HCT116 (cell line): Measurements from ENCODE around the gene DPP10. TPM values are rescaled to one million over a fixed set of nuclear protein-coding genes. Genes with fewer than 3 reads are reported as not detected.

Experiments used
- ATAC-seq: fragments of 200-7000 bp; cut with Tn5 transposase; 2 replicates; pipeline ENCODE4 v1.9.1; 2020; ENCODE audit warnings: mild to moderate bottlenecking, moderate library complexity
- Bru-seq: library from RNA; stranded (reverse); fragments of 400-500 nt; gene quantifications from one replicate; lab custom pipeline; 2021; lab: Mats Ljungman, UMichigan
- BruChase-seq, 2 experiments: library from RNA; stranded (reverse); fragments of 400-500 nt; gene quantifications; one replicate each; lab custom pipeline; 2021; lab: Mats Ljungman, UMichigan
- BruUV-seq: library from RNA; stranded (reverse); fragments of 400-500 nt; replicated peaks from 2 replicates; lab custom pipeline; 2021; lab: Mats Ljungman, UMichigan
- CTCF ChIA-PET: fragments of 300-600 bp; sonication (Branson Sonifier 250); formaldehyde crosslinking; loops from one replicate; lab custom pipeline; 2021; ENCODE audit warnings: antibody characterized with exemption; lab: Charles Lee
- POLR2A ChIA-PET: fragments of 300-600, 350-600 bp; sonication (Branson Sonifier 250); formaldehyde crosslinking; loops from one replicate; lab custom pipeline; 2021; ENCODE audit warnings: antibody characterized with exemption; lab: Charles Lee
- RAD21 ChIA-PET, 2 experiments: fragments of 300-600 bp; sonication (Branson Sonifier 250); formaldehyde crosslinking; loops; one replicate each; lab custom pipeline; 2023; ENCODE audit warnings: low total read pairs in 2 of 2; ENCODE audit not compliant: uncharacterized antibody in 2 of 2, unreplicated experiment in 2 of 2, low non-redundant PET in 1 of 2; lab: Charles Lee
- DNase-seq: peaks from one replicate; pipeline ENCODE4 v3.0.0-alpha.2; 2010; ENCODE audit warnings: low read depth, low spot score
- H2AFZ ChIP-seq: fragments of 200-600 bp; shearing (Covaris generic), sonication (generic); 2 replicates; pipeline ENCODE4 v1.6.1; 2017; ENCODE audit warnings: low read depth, mixed run types, mixed read lengths, antibody characterized with exemption, low read length; ENCODE audit not compliant: poor library complexity, severe bottlenecking
- H3K27ac ChIP-seq: 2 replicates; pipeline ENCODE4 v1.5.1; 2012; ENCODE audit warnings: low read depth, low read length
- H3K27me3 ChIP-seq: fragments of 200-600 bp; sonication (generic); 2 replicates; pipeline ENCODE4 v1.6.1; 2016; ENCODE audit warnings: mixed run types, low read length, mixed read lengths; ENCODE audit not compliant: insufficient read depth
- H3K36me3 ChIP-seq, 2 experiments: fragments of 200-500 bp in 1 of 2; fragments of 200-600 bp in 1 of 2; sonication (Bioruptor generic) in 1 of 2; sonication (generic) in 1 of 2; 2 replicates each; pipeline versions ENCODE4 v1.5.1 to v1.6.1; 2014 to 2016; ENCODE audit warnings: low read length in 2 of 2, inconsistent platforms in 1 of 2, mixed read lengths in 1 of 2, mixed run types in 1 of 2; ENCODE audit not compliant: insufficient read depth in 2 of 2, control insufficient read depth in 1 of 2
- H3K4me1 ChIP-seq, 2 experiments: fragments of 200-600 bp in 1 of 2; sonication (generic) in 1 of 2; 2 replicates each; pipeline versions ENCODE4 v1.5.1 to v1.6.1; 2012 to 2017; ENCODE audit warnings: low read length in 2 of 2, inconsistent platforms in 1 of 2, mild to moderate bottlenecking in 1 of 2, mixed read lengths in 1 of 2, mixed run types in 1 of 2, moderate library complexity in 1 of 2; ENCODE audit not compliant: insufficient read depth in 2 of 2, control insufficient read depth in 1 of 2
- H3K4me2 ChIP-seq: fragments of 200-600 bp; sonication (generic); 2 replicates; pipeline ENCODE4 v1.6.1; 2017; ENCODE audit warnings: mixed run types, low read length, mixed read lengths
- H3K4me3 ChIP-seq, 2 experiments: fragments of 200-600 bp in 1 of 2; sonication (generic) in 1 of 2; replicated peaks in 1 of 2; 2 replicates each; pipeline ENCODE4 v1.5.1; 2011 to 2016; ENCODE audit warnings: low read length in 2 of 2, control low read depth in 1 of 2, low read depth in 1 of 2, mild to moderate bottlenecking in 1 of 2, mixed read lengths in 1 of 2, mixed run types in 1 of 2
- H3K79me2 ChIP-seq: fragments of 200-600 bp; sonication (generic); 2 replicates; pipeline ENCODE4 v1.6.1; 2017; ENCODE audit warnings: mild to moderate bottlenecking, mixed run types, low read length, moderate library complexity, mixed read lengths; ENCODE audit not compliant: insufficient read depth
- H3K9ac ChIP-seq: fragments of 200-600 bp; sonication (generic); 2 replicates; pipeline ENCODE4 v1.6.1; 2016; ENCODE audit warnings: low read length, mixed read lengths
- H3K9me2 ChIP-seq: fragments of 200-600 bp; sonication (generic), shearing (Covaris generic); 2 replicates; pipeline ENCODE4 v1.6.1; 2017; ENCODE audit warnings: mixed run types, mild to moderate bottlenecking, moderate library complexity; ENCODE audit not compliant: insufficient read depth
- H3K9me3 ChIP-seq, 2 experiments: fragments of 200-500 bp in 1 of 2; fragments of 200-600 bp in 1 of 2; sonication (Bioruptor generic) in 1 of 2; sonication (generic) in 1 of 2; 2 replicates each; pipeline ENCODE4 v1.6.1; 2014 to 2017; ENCODE audit warnings: low read length in 2 of 2, mixed read lengths in 2 of 2, inconsistent platforms in 1 of 2, low read depth in 1 of 2, mild to moderate bottlenecking in 1 of 2, mixed run types in 1 of 2, moderate library complexity in 1 of 2; ENCODE audit not compliant: control insufficient read depth in 1 of 2, insufficient read depth in 1 of 2
- H4K20me1 ChIP-seq: fragments of 200-600 bp; sonication (generic), shearing (Covaris generic); 2 replicates; pipeline ENCODE4 v1.6.1; 2017; ENCODE audit warnings: mixed run types, mild to moderate bottlenecking, moderate library complexity; ENCODE audit not compliant: insufficient read depth
- EZH2 ChIP-seq: fragments of 200-600 bp; sonication (generic); IDR thresholded peaks from 2 replicates; pipeline ENCODE4 v1.6.1; 2017; ENCODE audit warnings: antibody characterized with exemption, mixed run types
- intact Hi-C: fragments of 100-400 bp; cut with micrococcal nuclease; formaldehyde crosslinking; loops from 2 replicates; pipeline ENCODE4 v1.10.0; 2022
- long read RNA-seq: library from polyadenylated mRNA; unstranded; transcript quantifications from one replicate; pipeline ENCODE4 v2.0.0, GENCODE V29; 2021; ENCODE audit not compliant: unreplicated experiment
- polyA plus RNA-seq: library from polyadenylated mRNA; unstranded; fragments of >200 nt; gene quantifications from 2 replicates; pipeline ENCODE4 v1.2.1, GENCODE V29; 2012; ENCODE audit warnings: missing spikeins
- total RNA-seq: library from RNA; stranded (reverse); gene quantifications from one replicate; pipeline ENCODE4 v1.2.1, GENCODE V29; 2021; ENCODE audit not compliant: unreplicated experiment
- TF ChIP-seq, protein P1 (sequence below): IDR thresholded peaks from 2 replicates; pipeline ENCODE4 v1.6.1; 2012; ENCODE audit warnings: low read depth
- TF ChIP-seq, protein P2 (sequence below), 3 experiments: fragments of 200-600 bp in 1 of 3; sonication (generic) in 1 of 3; IDR thresholded peaks in 2 of 3; conservative IDR thresholded peaks in 1 of 3; 2 replicates each; pipeline ENCODE4 v1.5.1; 2012 to 2017; ENCODE audit warnings: low read depth in 2 of 3, low read length in 2 of 3, antibody characterized with exemption in 1 of 3, borderline replicate concordance in 1 of 3, control low read depth in 1 of 3, mild to moderate bottlenecking in 1 of 3, mixed read lengths in 1 of 3, mixed run types in 1 of 3, moderate library complexity in 1 of 3; ENCODE audit not compliant: insufficient read depth in 1 of 3

The DPP10 gene
- total RNA-seq (not detected), Bru-seq, nascent RNA (percentile 0 among the genes with signal in this experiment), BruChase-seq, experiment 1, labeled RNA remaining after a 6-hour chase (percentile 0 among the genes with signal in this experiment), BruChase-seq, experiment 2, labeled RNA remaining after a 2-hour chase (percentile 0 among the genes with signal in this experiment)
- not detected in 2 replicates for polyA plus RNA-seq
- long read RNA-seq = 0 reads

DNA sequence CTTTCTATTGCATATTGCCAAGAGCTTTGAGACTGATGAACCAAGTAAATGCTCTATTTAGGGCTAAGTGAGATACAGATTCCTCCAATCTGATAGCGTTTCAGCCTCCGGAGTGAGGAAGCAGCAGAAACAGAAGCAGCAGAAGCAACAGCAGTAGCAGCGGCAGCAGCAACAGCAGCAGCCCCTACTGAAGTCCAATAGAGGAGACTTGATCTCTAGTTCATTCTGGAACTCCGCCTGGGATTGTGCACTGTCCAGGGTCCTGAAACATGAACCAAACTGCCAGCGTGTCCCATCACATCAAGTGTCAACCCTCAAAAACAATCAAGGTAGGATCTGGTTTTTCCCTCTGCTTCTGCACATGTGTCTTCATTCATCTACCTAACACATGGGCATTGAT, at the start of gene DPP10:
Gene DPP10, plus strand, starts transcription at position 132 of the 400 bp plus-strand sequence.
- H3K27ac ChIP-seq = no peak within 1 kb of the TSS
- H4K20me1 ChIP-seq = no peaks in the 10 kb centered on the region
- no peaks in the 10 kb centered on the region for H3K27me3 ChIP-seq
- H3K4me2 ChIP-seq = no peak within 1 kb of the TSS
- BruUV-seq = no TSS peak
- intact Hi-C loops = no loop called here
- no peaks in the 10 kb centered on the region for H3K4me1 ChIP-seq
- peaks cover 7 to 8% of the 10 kb centered on the region in 2 experiments; a peak in 2 of 4 replicates for H3K9me3 ChIP-seq
- H3K4me3 ChIP-seq = no peak within 1 kb of the TSS
- ChIA-PET CTCF (no interaction called here), RAD21 (no interaction called here), POLR2A (no interaction called here)
- ATAC-seq (no peak), DNase-seq (no peak)
- H3K36me3 ChIP-seq = no peaks in the 10 kb centered on the region
- H3K9me2 ChIP-seq = no peaks in the 10 kb centered on the region
- no peaks in the 10 kb centered on the region for H3K79me2 ChIP-seq
- H2AFZ ChIP-seq = no peak within 1 kb of the TSS
- TF ChIP-seq, protein P1, sequence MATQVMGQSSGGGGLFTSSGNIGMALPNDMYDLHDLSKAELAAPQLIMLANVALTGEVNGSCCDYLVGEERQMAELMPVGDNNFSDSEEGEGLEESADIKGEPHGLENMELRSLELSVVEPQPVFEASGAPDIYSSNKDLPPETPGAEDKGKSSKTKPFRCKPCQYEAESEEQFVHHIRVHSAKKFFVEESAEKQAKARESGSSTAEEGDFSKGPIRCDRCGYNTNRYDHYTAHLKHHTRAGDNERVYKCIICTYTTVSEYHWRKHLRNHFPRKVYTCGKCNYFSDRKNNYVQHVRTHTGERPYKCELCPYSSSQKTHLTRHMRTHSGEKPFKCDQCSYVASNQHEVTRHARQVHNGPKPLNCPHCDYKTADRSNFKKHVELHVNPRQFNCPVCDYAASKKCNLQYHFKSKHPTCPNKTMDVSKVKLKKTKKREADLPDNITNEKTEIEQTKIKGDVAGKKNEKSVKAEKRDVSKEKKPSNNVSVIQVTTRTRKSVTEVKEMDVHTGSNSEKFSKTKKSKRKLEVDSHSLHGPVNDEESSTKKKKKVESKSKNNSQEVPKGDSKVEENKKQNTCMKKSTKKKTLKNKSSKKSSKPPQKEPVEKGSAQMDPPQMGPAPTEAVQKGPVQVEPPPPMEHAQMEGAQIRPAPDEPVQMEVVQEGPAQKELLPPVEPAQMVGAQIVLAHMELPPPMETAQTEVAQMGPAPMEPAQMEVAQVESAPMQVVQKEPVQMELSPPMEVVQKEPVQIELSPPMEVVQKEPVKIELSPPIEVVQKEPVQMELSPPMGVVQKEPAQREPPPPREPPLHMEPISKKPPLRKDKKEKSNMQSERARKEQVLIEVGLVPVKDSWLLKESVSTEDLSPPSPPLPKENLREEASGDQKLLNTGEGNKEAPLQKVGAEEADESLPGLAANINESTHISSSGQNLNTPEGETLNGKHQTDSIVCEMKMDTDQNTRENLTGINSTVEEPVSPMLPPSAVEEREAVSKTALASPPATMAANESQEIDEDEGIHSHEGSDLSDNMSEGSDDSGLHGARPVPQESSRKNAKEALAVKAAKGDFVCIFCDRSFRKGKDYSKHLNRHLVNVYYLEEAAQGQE = peak; percentile 50
- TF ChIP-seq, protein P2, sequence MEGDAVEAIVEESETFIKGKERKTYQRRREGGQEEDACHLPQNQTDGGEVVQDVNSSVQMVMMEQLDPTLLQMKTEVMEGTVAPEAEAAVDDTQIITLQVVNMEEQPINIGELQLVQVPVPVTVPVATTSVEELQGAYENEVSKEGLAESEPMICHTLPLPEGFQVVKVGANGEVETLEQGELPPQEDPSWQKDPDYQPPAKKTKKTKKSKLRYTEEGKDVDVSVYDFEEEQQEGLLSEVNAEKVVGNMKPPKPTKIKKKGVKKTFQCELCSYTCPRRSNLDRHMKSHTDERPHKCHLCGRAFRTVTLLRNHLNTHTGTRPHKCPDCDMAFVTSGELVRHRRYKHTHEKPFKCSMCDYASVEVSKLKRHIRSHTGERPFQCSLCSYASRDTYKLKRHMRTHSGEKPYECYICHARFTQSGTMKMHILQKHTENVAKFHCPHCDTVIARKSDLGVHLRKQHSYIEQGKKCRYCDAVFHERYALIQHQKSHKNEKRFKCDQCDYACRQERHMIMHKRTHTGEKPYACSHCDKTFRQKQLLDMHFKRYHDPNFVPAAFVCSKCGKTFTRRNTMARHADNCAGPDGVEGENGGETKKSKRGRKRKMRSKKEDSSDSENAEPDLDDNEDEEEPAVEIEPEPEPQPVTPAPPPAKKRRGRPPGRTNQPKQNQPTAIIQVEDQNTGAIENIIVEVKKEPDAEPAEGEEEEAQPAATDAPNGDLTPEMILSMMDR (IDR thresholded peaks at IDR 0.05 in 2 of 3, conservative IDR thresholded peaks at IDR 0.05 in 1 of 3; ENCODE audit: borderline replicate concordance in 1 of 3, insufficient read depth in 1 of 3, low read depth in 2 of 3, low read length in 2 of 3) = no peak
- TF ChIP-seq EZH2 = no peak
- no peak within 1 kb of the TSS for H3K9ac ChIP-seq
